GM21526 (cell line): ENCODE measurements around the gene ATP12A.

Experiments
- ATAC-seq: cut with Tn5 transposase; IDR thresholded peaks from one replicate; pipeline ENCODE4 v1.9.1; 2021; ENCODE audit warnings: moderate library complexity; ENCODE audit not compliant: unreplicated experiment, low FRiP score

ATP12A gene

GRCh38 chr13:24684600-24684998 lies 4.4 kb downstream of the ATP12A start:
- ATAC-seq: no peak

- ATAC-seq: no peak
These were observed 5.1 kb downstream of the ATP12A start for GRCh38 chr13:24685314-24685713.

- no peak for ATAC-seq
These were observed 7.4 kb downstream of the ATP12A start for GRCh38 chr13:24687611-24688010.

- ATAC-seq: no peak
These were observed 7.9 kb downstream of the ATP12A start for GRCh38 chr13:24688111-24688510.

GRCh38 chr13:24688950-24689349 lies 8.7 kb downstream of the ATP12A start:
- no peak for ATAC-seq

- ATAC-seq: no peak
These were observed 11.2 kb downstream of the ATP12A start for GRCh38 chr13:24691381-24691780.

- no peak for ATAC-seq
These were observed 12.4 kb downstream of the ATP12A start for GRCh38 chr13:24692561-24692960.

GRCh38 chr13:24693862-24694471 lies 13.8 kb downstream of the ATP12A start:
- ATAC-seq: no peak

GRCh38 chr13:24694907-24695306 lies 14.7 kb downstream of the ATP12A start:
- ATAC-seq: no peak

- no peak for ATAC-seq
These were observed 18.5 kb downstream of the ATP12A start for GRCh38 chr13:24698686-24699085.

GRCh38 chr13:24699541-24699940 lies 19.3 kb downstream of the ATP12A start:
- ATAC-seq: no peak

- ATAC-seq: no peak
These were observed 20.3 kb downstream of the ATP12A start for GRCh38 chr13:24700539-24700938.

- ATAC-seq: no peak
These were observed 26.8 kb downstream of the ATP12A start for GRCh38 chr13:24706886-24707585.

GRCh38 chr13:24709186-24709913 lies 29.1 kb downstream of the ATP12A start:
- no peak for ATAC-seq

GRCh38 chr13:24713022-24713421 lies 32.8 kb downstream of the ATP12A start:
- ATAC-seq: no peak

- ATAC-seq: no peak
These were observed 35.8 kb downstream of the ATP12A start for GRCh38 chr13:24716011-24716410.

GRCh38 chr13:24716446-24716845 lies 36.2 kb downstream of the ATP12A start:
- no peak for ATAC-seq

GRCh38 chr13:24717217-24717616 lies 37.0 kb downstream of the ATP12A start:
- no peak for ATAC-seq

- no peak for ATAC-seq
These were observed 38.2 kb downstream of the ATP12A start for GRCh38 chr13:24718192-24718965.

- ATAC-seq: no peak
These were observed 38.9 kb downstream of the ATP12A start for GRCh38 chr13:24719139-24719538.

- ATAC-seq: no peak
These were observed 43.0 kb downstream of the ATP12A start for GRCh38 chr13:24723206-24723605.
